K562 (cell line): ENCODE results near the gene FGFBP2. TPM values are rescaled to one million over a fixed set of nuclear protein-coding genes. Genes with fewer than 3 reads are reported as not detected.

Source experiments
- ATAC-seq: fragments of 200-7000 bp; cut with Tn5 transposase; 3 replicates; pipeline ENCODE4 v1.9.1; 2020; ENCODE audit warnings: moderate library complexity
- BruUV-seq: library from RNA; stranded (reverse); fragments of 400-500 nt; replicated peaks from 2 replicates; lab custom pipeline; 2021; lab: Mats Ljungman, UMichigan
- CTCF ChIA-PET: fragments of 300-600 bp; formaldehyde crosslinking; extraction: SDS; loops from one replicate; lab custom pipeline; 2021; ENCODE audit warnings: low intra/inter-chr PET ratio; lab: Yijun Ruan, JAX
- POLR2A ChIA-PET: fragments of 300-600, 350-650 bp; sonication (Branson Sonifier 250); formaldehyde crosslinking; extraction: SDS; loops from one replicate; lab custom pipeline; 2021; ENCODE audit warnings: antibody characterized with exemption, inconsistent platforms; lab: Yijun Ruan, JAX
- DNase-seq, 4 experiments: peaks; one replicate each; pipeline versions ENCODE4 v3.0.0 to v3.0.0-alpha.2; 2011 to 2018; ENCODE audit warnings: low spot score in 3 of 4, mixed read lengths in 3 of 4; ENCODE audit errors: extremely low read depth in 1 of 4
- FAIRE-seq: peaks from 2 replicates; lab custom pipeline; 2011; peaks lifted over from hg19 to GRCh38; lab: Jason Lieb, UNC
- H2AFZ ChIP-seq: 2 replicates; pipeline ENCODE4 v1.6.0; 2011; ENCODE audit warnings: low read depth, low read length, control low read depth, inconsistent platforms
- H3K27ac ChIP-seq: fragments of 200-600 bp; 3 replicates; pipeline ENCODE4 v1.8.0; 2011; ENCODE audit warnings: low read depth, mild to moderate bottlenecking, control low read depth, inconsistent platforms, low read length, moderate library complexity, mixed read lengths; ENCODE audit errors: extremely low read depth
- H3K27me3 ChIP-seq, 2 experiments: fragments of 300-600 bp in 1 of 2; 2 replicates in 1 of 2; 3 replicates in 1 of 2; pipeline versions ENCODE4 v1.6.0 to v1.8.0; 2011; ENCODE audit warnings: inconsistent platforms in 2 of 2, low read length in 2 of 2, mild to moderate bottlenecking in 1 of 2, mixed read lengths in 1 of 2, moderate library complexity in 1 of 2; ENCODE audit not compliant: control insufficient read depth in 2 of 2, insufficient read depth in 2 of 2
- H3K36me3 ChIP-seq: fragments of 300-600 bp; 3 replicates; pipeline ENCODE4 v1.8.0; 2011; ENCODE audit warnings: mild to moderate bottlenecking, low read length, inconsistent platforms; ENCODE audit not compliant: control insufficient read depth, insufficient read depth
- H3K4me1 ChIP-seq, 2 experiments: fragments of 200-600 bp in 1 of 2; replicated peaks in 1 of 2; 2 replicates in 1 of 2; 3 replicates in 1 of 2; pipeline versions ENCODE4 v1.5.1 to v1.8.0; 2011; ENCODE audit warnings: inconsistent platforms in 2 of 2, low read length in 2 of 2, mild to moderate bottlenecking in 1 of 2, mixed read lengths in 1 of 2, moderate library complexity in 1 of 2; ENCODE audit not compliant: control insufficient read depth in 2 of 2, insufficient read depth in 2 of 2
- H3K4me2 ChIP-seq: 2 replicates; pipeline ENCODE4 v1.6.1; 2011; ENCODE audit warnings: low read length, control low read depth, inconsistent platforms, mixed read lengths; ENCODE audit not compliant: insufficient read depth
- H3K4me3 ChIP-seq: fragments of 200-600 bp; sonication (generic), shearing (Covaris generic); 2 replicates; pipeline ENCODE4 v1.5.1; 2016; ENCODE audit warnings: control low read depth, inconsistent platforms
- H3K79me2 ChIP-seq: fragments of 200-600 bp; 3 replicates; pipeline ENCODE4 v1.8.0; 2011; ENCODE audit warnings: low read length, inconsistent platforms; ENCODE audit not compliant: control insufficient read depth, insufficient read depth
- H3K9ac ChIP-seq, 2 experiments: 2 replicates each; pipeline versions ENCODE4 v1.6.0 to v1.6.1; 2011; ENCODE audit warnings: low read depth in 2 of 2, low read length in 2 of 2, control low read depth in 1 of 2, inconsistent platforms in 1 of 2, mild to moderate bottlenecking in 1 of 2, mixed read lengths in 1 of 2; ENCODE audit not compliant: insufficient read depth in 1 of 2
- H3K9me1 ChIP-seq: one replicate; pipeline ENCODE4 v1.6.0; 2011; ENCODE audit warnings: inconsistent platforms, mild to moderate bottlenecking, low read length, moderate library complexity; ENCODE audit not compliant: control insufficient read depth, insufficient read depth
- H3K9me3 ChIP-seq: replicated peaks from 2 replicates; pipeline ENCODE4 v1.5.1; 2011; ENCODE audit warnings: low read depth, low read length, inconsistent platforms; ENCODE audit not compliant: control insufficient read depth, insufficient read depth
- H4K20me1 ChIP-seq: replicated peaks from 2 replicates; pipeline ENCODE4 v1.6.1; 2011; ENCODE audit warnings: low read length, inconsistent platforms, mixed read lengths; ENCODE audit not compliant: control insufficient read depth, insufficient read depth
- DDX20 ChIP-seq: fragments of 450-650 bp; IDR thresholded peaks from 2 replicates; pipeline ENCODE4 v1.6.1; 2016; ENCODE audit warnings: missing genetic modification characterization, low read depth, mild to moderate bottlenecking, missing compliant biosample characterization, moderate library complexity
- GABPA ChIP-seq: fragments of 200-800 bp; sonication (Bioruptor generic); conservative IDR thresholded peaks from 2 replicates; pipeline ENCODE4 v1.6.1; 2016; ENCODE audit warnings: low read depth, missing genetic modification characterization, missing compliant biosample characterization
- GMEB1 ChIP-seq: fragments of 250-450 bp; sonication (Bioruptor Pico); IDR thresholded peaks from 2 replicates; pipeline ENCODE4 v1.4.0; 2020; ENCODE audit warnings: mild to moderate bottlenecking
- HDAC2 ChIP-seq: fragments of 450-650 bp; IDR thresholded peaks from 2 replicates; pipeline ENCODE4 v1.6.1; 2016; ENCODE audit warnings: mild to moderate bottlenecking
- HNRNPK ChIP-seq: fragments of 200-400 bp; formaldehyde crosslinking; IDR thresholded peaks from one replicate; pipeline ENCODE4 v1.6.1; 2018; ENCODE audit warnings: mild to moderate bottlenecking, low read depth, low read length; ENCODE audit not compliant: poor library complexity, severe bottlenecking
- KLF1 ChIP-seq: fragments of 450-650 bp; IDR thresholded peaks from 2 replicates; pipeline ENCODE4 v1.6.1; 2016; ENCODE audit warnings: missing genetic modification characterization, missing compliant biosample characterization
- MEF2A ChIP-seq: IDR thresholded peaks from 2 replicates; pipeline ENCODE4 v1.6.1; 2011; ENCODE audit warnings: low read depth, mild to moderate bottlenecking, low read length, moderate library complexity; ENCODE audit not compliant: control insufficient read depth
- MTF1 ChIP-seq: fragments of 250-450 bp; sonication (Bioruptor Pico); IDR thresholded peaks from 2 replicates; pipeline ENCODE4 v1.9.0; 2021; ENCODE audit warnings: moderate library complexity, mild to moderate bottlenecking, inconsistent platforms, borderline replicate concordance
- POU5F1 ChIP-seq: fragments of 150-350 bp; IDR thresholded peaks from 2 replicates; pipeline ENCODE4 v1.6.1; 2014; ENCODE audit warnings: borderline replicate concordance, low read length, low read depth, mild to moderate bottlenecking; ENCODE audit not compliant: partially characterized antibody
- RFX1 ChIP-seq: fragments of 450-650 bp; IDR thresholded peaks from 2 replicates; pipeline ENCODE4 v1.6.1; 2016; ENCODE audit warnings: mild to moderate bottlenecking, moderate library complexity
- THRA ChIP-seq: fragments of 450-650 bp; IDR thresholded peaks from 2 replicates; pipeline ENCODE4 v1.6.1; 2017; ENCODE audit warnings: mild to moderate bottlenecking, moderate library complexity
- WGBS: fragments of 100-300 bp; shearing (Covaris generic); methylation state at CpG from one replicate; pipeline ENCODE4 v1.1.6; 2016; ENCODE audit warnings: low coverage, mixed read lengths; ENCODE audit not compliant: insufficient coverage; ENCODE audit errors: missing lambda C conversion rate; 5-methylcytosine and 5-hydroxymethylcytosine counted together
- in situ Hi-C: fragments of 300-500 bp; cut with MboI; formaldehyde crosslinking; loops from 4 replicates; pipeline ENCODE4 v1.15.0; 2018; ENCODE audit warnings: inconsistent platforms, mixed read lengths
- intact Hi-C: fragments of 100-400 bp; cut with micrococcal nuclease; formaldehyde crosslinking; loops from 2 replicates; pipeline ENCODE4 v1.14.2; 2022
- polyA plus RNA-seq, 8 experiments: library from polyadenylated mRNA; depleted of rRNA in 4 of 8; stranded (reverse) in 5 of 8; unstranded in 3 of 8; fragments of >200 nt; fragmentation: Nextera tagmentation in 2 of 8; fragmentation: Illumina TruSeq in 1 of 8; extraction: Ambion mirVana in 2 of 8; extraction: Trizol in 1 of 8; gene quantifications; 2 replicates each; pipeline versions ENCODE4 v1.2.1 to v1.2.3, GENCODE V29; 2011 to 2014; ENCODE audit warnings: inconsistent platforms in 1 of 8, missing spikeins in 1 of 8
- total RNA-seq, 7 experiments: library from RNA; depleted of rRNA in 6 of 7; stranded (reverse); fragments of >200 nt in 6 of 7; fragmentation: Illumina TruSeq in 2 of 7; extraction: Trizol in 2 of 7; gene quantifications; 2 replicates each; pipeline versions ENCODE4 v1.2.1 to v1.2.3, GENCODE V29; 2011 to 2021; ENCODE audit warnings: low replicate concordance in 1 of 7

FGFBP2 gene
- total and polyA plus RNA-seq, 9 of the 15 experiments (the other 6 are each of a cell fraction or from before 2014, with no cell fraction given) = not detected

- Histone ChIP-seq H3K9me1 (no peaks in the 10 kb centered on the region), H3K4me3 (no peak overlapping the region), H3K4me2 (no peak overlapping the region), H3K9me3 (no peaks in the 10 kb centered on the region), H3K4me1 (no peaks in the 10 kb centered on the region)
- FAIRE-seq = no peak
- no peak for ATAC-seq
- DNase-seq = no peak
- TF ChIP-seq RFX1 (peak; percentile 34), DDX20 (tag) (no peak), POU5F1 (no peak), KLF1 (tag) (no peak)
- TF ChIP-seq, all 486 proteins: peak for 1
- no peaks in the 10 kb centered on the region for H3K79me2 ChIP-seq
- intact Hi-C loops (no loop called here), in situ Hi-C loops (no loop called here)
- no TSS peak for BruUV-seq
- H2AFZ ChIP-seq = no peak overlapping the region
- H3K36me3 ChIP-seq = no peaks in the 10 kb centered on the region
- peaks cover 3 to 30% of the 10 kb centered on the region in 2 experiments; a peak in 3 of 5 replicates for H3K27me3 ChIP-seq
- H3K27ac ChIP-seq = no peak overlapping the region
- H4K20me1 ChIP-seq = no peaks in the 10 kb centered on the region
- H3K9ac ChIP-seq = no peak overlapping the region
- POLR2A ChIA-PET = interaction anchor here (0.6 kb wide), 1 partner anchor 62 kb away, joined by 3 read pairs; no protein-coding TSS in a partner anchor
- CTCF ChIA-PET = interaction anchor here (0.7 kb wide), 1 partner anchor 928 kb away, joined by 4 read pairs; no protein-coding TSS in a partner anchor
- 1% methylated on average over 12 of the region's 12 CpGs for WGBS
These were observed 27.8 kb upstream of the FGFBP2 start for GRCh38 chr4:15990570-15991285.

GRCh38 chr4:15989424-15989823 lies 26.4 kb upstream of the FGFBP2 start:
- POLR2A ChIA-PET = interaction anchor here (0.6 kb wide), 1 partner anchor 8 kb away, joined by 4 read pairs; no protein-coding TSS in a partner anchor
- no peak for DNase-seq
- H3K9me1 ChIP-seq = no peaks in the 10 kb centered on the region
- H3K9me3 ChIP-seq = no peaks in the 10 kb centered on the region
- no peaks in the 10 kb centered on the region for H3K36me3 ChIP-seq
- intact Hi-C loops (no loop called here), in situ Hi-C loops (no loop called here)
- H3K9ac ChIP-seq = no peak overlapping the region
- no peak overlapping the region for H3K4me2 ChIP-seq
- no peak for ATAC-seq
- H3K79me2 ChIP-seq = no peaks in the 10 kb centered on the region
- no peak overlapping the region for H3K4me3 ChIP-seq
- no peak overlapping the region for H3K27ac ChIP-seq
- no peak for FAIRE-seq
- 0% methylated on average over 6 of the region's 6 CpGs for WGBS
- no peaks in the 10 kb centered on the region for H3K4me1 ChIP-seq
- H3K27me3 ChIP-seq = peaks cover 3 to 24% of the 10 kb centered on the region in 2 experiments; a peak in 3 of 5 replicates
- no peaks in the 10 kb centered on the region for H4K20me1 ChIP-seq
- CTCF ChIA-PET = no interaction called here
- no TSS peak for BruUV-seq
- H2AFZ ChIP-seq = no peak overlapping the region
- TF ChIP-seq MEF2A (no peak), HNRNPK (no peak), THRA (no peak), GABPA (no peak), GMEB1 (CRISPR knock-in tag) (no peak), HDAC2 (no peak), MTF1 (CRISPR knock-in tag) (no peak)
